Mesenteric fat pad (tissue), 1 donor: Measurements from ENCODE around the gene RINL. TPM values are rescaled to one million over a fixed set of nuclear protein-coding genes. Genes with fewer than 3 reads are reported as not detected.

ENCODE experiments used
- DNase-seq: peaks from one replicate; pipeline ENCODE4 v3.0.0-alpha.2; 2020; ENCODE audit warnings: low spot score
- total RNA-seq: library from RNA; stranded (reverse); fragmentation: NEBNext Ultra II Directional; extraction: Animal tissue kit (Norgen Biotek cat#: 25700); gene quantifications from one replicate; pipeline ENCODE4 v1.2.1, GENCODE V29; 2021
- donor health status: DM: yes; HTN: yes; CAD: no.

Gene RINL
- total RNA-seq, 1 donor from 2014 or later: 8.9 TPM

- DNase-seq: peak; percentile 100
These were observed 28.1 kb downstream of the RINL start, which contains the start of gene HNRNPL for GRCh38 chr19:38849860-38850435. TSS of gene HNRNPL (minus strand) at chr19:38849986. CDS start at chr19:38849966, 20 bp downstream.

DNA sequence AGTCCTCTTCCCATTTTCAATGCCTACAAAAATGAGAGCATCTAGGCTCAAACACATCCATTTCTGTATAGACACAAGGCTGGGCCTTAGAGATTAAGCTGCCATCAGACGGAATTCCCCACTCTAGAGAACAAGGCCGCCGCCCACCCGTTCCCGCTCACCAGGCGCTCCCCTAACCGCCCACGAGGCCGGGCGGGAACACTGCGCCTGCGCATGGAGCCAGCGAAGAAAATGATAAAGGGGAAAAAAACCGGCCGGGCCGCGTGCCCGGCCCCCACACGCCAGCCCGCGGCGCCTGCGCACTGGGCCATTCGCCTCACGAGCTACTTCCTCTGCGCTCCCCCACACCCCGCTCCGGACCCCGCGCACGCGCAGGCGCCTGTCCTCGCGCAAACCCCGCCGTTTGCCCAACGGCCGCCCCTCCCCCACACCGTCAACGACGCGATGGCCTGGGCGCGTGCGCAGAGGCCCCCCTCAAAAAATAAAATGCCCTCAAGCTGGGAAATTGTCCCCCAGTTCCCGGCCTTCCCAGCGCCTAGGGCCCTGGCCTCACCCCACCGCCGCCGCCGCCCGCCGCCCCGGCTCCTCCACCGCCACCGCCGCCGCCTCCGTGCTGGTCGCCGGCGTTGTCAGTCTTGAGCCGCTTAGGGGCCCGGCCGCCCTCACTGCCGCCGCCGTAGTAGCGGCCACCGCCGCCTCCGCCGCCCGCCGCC, 28.8 kb downstream of the RINL start:
- peak; percentile 99 for DNase-seq

DNA sequence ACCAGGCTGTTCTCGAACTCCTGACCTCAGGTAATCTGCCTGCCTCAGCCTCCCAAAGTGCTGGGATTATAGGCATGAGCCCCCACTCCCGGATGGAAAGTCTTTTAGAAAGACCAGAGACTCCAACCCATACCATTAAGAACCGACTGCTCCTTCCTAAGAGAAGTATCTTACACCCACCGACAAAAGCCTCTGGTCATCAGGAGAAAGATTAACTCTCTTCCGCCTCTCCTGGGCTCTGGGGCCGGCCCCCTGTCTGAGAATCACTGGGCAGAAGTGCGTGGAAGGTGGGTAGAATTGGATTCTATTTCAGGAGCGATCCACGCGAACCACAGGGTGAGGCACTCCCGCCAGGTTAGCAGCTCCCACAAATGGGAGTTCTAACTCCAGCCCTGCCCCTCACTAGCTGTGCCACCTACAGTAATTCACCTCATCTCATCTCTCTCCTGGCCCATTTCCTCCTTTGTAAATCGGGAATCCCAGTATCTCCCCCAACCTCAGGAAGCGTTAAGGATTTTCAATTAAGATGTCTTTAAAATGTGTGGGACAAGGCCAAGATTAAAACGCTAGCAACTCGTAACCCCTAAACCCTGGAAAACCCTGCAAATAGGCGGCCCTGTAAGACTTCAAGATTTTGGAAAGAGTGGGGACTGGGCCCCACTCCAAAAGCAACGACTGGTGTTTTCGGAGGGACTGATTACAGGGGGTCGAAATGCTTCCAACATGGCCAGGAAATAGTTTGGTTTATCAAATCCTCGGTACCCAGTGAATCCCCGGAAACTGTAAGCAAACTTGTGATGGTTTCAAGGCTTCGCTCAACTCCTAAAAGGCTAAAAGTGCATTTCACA, 29.6 kb downstream of the RINL start:
- no peak for DNase-seq

DNA sequence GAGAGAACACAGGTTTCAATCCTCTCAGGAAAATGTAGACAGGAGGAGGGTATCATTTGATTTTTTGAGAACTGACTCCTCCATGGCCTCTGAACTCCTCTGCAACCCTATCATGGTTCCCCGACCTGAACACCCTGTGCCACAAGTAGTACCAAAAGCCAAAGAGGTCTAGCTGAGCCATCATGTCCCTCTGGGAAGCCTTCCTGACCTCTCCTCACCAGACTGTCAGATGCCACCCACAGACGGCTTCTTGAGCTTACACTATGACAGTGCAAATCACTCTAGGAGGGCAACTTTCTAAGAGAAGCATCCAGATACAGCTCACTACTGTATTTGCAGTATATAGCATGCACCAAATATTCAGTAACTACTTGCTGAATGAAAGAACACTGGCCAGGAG, 32.0 kb downstream of the RINL start:
- DNase-seq: no peak

DNA sequence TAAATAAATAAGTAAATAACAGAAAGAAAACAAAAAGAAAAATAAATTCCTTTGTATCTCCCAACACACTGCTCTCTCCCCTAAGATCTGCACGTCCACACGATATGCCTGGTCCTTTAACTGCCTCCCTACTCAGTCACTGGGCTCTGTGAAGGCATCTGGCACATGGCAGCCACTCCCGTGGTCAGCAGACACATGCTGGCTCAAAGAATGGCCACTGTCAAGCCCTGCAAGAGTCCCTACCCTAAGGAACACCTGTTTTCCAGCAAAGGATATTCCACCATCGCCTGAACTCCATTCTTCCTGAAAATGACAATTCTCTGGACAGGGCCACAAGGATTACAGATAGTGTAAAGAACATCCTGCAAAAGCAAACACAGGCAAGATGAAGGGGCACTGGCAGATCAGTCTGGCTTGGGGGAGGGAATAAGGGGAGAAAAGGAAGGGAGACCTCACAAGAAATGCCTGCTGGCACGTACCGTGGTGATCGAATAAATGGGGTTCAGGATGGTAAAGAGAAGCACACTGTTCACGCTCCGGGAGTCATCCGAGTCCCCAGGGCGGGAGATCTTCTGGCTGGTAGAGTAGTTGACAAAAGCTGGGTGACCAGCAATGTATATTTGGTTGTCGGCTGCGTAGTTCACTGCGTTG, 32.6 kb downstream of the RINL start:
- no peak for DNase-seq

DNA sequence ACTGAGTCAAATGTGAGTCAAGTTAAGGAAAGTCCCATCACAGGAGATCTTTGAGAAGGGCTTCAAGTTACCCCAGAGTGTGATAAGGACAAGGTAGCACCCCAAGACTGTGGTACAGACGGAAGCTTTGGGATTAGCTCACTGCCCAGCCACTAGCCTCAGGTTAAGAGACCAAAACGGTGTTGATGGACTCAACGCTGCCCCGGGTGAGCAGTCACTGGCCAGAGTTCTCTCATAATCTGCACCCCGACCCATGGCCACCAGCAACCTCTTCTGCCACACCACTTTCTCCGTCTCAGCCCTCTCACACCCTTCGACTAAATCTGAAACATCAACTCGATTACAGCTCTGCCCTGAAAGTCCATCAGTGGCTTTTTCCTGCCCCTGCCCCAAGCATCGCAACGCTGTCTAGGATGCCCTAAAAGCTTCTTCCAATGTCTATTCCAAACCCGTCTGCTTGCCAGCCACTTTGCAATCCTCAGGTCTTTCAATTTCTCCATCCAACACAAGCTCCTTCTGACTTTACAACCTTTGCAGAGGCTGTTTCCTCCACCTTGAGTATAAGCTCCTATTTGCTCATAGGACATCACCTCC, 33.9 kb downstream of the RINL start:
- DNase-seq: no peak

GRCh38 chr19:38843175-38843758, 34.8 kb downstream of the RINL start:
- no peak for DNase-seq

DNA sequence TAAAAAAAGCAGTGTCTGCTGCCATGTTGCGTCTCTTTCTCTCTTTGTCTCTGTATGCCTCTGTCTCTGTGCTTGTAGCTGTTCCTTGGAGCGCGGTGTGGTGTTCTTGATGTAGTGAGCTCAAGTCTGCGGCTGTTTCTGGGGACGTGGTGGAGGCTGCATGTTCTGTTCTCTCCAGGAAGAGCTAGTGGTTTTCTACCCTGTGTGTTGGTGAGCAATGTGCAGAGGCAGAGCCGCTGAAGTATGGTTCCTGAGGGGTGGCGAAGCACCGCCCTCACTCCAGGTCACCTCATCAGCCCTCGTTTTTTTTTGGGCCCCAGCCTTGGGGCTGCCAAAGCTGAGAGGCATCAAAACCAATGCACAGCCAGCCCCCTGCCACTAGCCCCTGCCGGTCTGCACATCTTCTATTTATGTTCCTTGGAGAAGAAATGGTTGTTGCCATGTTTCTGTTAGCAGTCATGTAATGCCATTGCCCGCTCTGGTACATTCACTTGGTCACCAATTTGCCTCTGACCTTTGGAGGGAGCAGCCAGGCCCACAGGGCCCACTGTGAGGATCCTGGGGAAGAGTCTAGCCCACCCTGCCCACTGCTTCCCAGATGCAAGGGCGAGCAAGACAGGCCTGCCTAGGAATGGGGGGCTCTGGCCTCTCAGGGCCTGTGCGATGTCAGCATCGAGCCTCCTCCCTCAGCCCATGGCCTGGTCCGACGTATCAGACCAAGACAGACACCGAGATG, 35.5 kb downstream of the RINL start:
- no peak for DNase-seq

DNA sequence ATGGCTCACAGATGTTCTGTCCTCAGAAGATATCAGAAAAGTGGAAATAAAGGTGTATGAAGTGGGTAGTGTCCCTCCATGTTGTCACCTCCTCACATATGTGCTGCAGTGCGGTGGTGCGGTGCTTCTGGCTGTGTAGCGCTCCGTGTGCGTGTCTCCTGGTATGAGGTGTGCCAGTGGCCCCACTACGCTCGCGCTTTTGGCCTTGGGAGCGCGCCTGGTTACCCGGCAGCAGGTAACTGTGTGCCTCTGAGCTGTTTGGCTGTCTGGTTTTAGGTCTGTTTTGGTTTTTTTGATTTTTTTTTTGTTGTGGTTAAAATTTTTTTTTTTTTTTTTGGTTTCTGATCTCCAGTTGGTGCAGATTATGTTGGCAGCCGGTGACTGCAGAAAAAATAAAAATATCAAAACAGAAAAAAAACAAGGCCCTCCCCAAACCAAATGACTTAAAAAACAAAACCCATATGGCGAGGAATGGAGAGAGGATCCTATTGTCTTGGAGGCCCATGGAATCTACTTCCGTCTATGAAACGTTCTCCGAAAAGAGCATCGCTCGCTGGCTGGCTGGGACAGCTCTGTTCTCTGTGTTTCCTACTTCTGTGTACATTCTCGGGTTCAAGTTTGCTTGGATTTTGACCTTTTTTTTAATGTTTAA, 36.2 kb downstream of the RINL start:
- no peak for DNase-seq

- no peak for DNase-seq
These were observed 36.8 kb downstream of the RINL start for GRCh38 chr19:38841180-38841766.

GRCh38 chr19:38840583-38840968, 37.5 kb downstream of the RINL start:
- no peak for DNase-seq

DNA sequence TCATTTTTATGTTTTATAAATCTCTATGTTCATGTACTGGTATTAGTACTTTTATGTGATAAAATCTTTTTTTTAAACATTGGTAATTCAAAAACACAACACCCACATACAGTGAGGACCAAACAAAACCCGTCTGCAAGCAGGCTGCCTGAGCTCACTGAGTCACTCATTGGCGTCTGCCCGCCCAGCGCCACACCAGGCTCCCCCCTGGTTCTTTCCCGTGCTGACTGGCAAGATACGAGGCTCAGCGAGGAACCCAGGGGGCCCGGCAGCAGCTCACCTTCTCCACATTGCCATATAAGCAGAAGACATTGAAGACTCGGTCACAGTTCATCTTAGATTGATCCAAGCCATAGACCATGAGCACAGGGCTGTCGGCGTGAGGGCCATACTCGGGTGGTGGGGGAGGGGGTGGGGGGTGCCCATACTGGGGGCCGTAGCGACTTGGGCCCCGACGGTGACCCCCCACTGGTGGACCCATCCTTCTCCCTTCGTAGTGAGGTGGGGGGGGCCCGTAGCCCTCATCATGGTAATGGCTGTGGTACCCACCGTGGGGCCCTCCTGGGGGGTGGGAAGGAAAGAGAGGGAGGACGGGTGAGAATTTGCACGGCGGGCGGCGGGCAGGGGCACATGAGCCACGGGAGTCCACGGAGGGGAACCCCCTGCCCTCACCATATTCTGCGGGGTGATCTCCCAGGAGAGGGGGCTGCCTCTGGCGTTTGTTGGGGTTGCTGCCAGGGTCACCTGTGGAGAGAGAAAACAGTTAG, 38.1 kb downstream of the RINL start:
- no peak for DNase-seq

DNA sequence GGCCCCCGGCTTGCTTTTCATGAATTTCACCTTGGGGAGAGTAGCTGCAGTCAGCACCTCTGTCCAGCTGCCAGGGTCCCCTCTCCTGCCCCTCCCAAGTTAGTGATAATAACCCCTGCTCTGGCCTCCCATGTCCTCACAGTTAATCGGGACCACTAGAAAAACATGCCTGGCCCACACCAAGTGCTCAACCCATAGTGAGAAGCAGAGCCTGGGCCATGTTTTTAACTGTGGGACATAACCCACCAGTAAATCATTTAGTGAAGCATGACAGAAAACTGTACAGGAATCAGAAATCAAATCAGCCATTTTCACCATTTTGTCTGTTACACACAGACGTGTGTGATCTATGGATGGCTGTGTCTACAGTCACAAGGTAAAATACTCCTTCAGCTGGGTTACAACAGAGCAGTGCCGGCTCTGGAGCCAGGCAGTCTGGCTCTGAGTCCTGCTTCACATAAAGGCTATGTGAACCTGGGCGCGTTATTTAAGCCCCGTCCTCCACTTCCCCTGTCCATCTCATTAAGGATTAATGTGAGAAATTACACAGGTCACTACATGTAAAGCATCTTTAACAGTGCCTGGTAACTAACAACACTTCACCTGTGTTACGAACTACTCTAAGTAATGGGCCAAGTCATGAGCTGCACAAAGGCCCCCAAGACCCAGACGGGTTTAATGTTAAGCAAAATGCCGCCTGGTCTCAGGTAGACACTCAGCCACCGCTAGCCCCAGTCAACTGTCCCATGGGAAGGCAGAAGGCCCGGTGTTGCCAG, 38.9 kb downstream of the RINL start:
- no peak for DNase-seq

- DNase-seq: no peak
These were observed 39.7 kb downstream of the RINL start for GRCh38 chr19:38838208-38838985.

- DNase-seq: no peak
These were observed 40.4 kb downstream of the RINL start for GRCh38 chr19:38837656-38838121.

DNA sequence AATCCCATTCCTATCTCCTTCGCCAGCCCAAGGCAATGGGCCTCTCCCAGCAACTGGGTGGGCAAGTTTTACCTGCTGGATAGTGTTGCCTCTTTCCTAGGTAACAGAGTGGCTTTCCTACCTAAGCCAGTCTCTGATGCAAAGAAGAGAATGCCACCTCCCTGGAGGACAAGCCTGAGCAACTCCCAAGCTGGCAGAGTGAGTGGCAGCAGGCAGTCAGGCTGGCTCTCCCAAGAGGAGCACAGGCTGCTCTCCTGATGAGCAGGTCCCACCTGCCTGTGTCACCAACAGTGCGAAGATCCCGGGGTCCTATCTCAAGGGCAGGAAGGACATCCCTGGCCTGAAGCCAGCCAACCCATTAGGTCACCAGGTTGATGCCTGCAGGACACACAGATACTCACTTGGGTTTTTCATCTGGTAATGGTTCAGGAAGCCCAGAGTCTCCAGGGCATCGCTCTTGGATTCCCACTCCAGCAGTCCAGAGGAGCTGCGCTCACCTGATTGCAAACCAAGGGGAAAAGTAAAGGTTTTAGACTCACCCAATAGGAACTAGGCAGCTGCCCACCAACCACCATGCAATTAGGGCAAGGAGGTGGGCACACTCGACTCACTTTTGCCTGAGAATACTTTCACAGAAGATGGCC, 41.0 kb downstream of the RINL start:
- DNase-seq: no peak
